HTERT RPE-1 (cell line): ENCODE data around the gene CNGA1.
"Not testable (repeated sequence)": the region's sequence is repeated elsewhere in the genome, so short reads cannot be mapped to it uniquely, and the experiment has no call there.

ENCODE experiments used
- in situ Hi-C: fragments of 300-500 bp; cut with MboI; formaldehyde crosslinking; loops from 4 replicates; pipeline ENCODE4 v1.14.3; 2020; ENCODE audit warnings: low sequenced_read_pairs

Gene CNGA1

DNA sequence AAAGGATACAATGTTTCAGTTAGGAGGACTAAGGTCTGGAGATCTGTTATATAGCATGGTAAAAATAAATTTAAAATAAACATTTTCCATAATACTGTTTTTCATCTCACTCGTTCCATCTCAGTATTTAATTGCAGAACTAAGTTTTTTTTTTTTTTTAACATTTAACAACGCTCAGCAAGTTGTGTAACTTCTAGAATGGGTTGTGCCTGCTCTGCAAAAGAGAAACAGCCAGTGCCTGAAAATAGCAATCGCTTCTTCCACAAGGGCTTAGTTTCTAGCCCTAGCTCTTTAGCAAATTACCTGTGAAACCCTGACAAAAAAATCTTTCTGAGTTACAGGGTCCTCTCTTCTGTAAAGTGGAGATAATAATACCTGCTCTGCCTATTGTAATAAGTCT lies 41.9 kb downstream of the CNGA1 start:
- in situ Hi-C loops = no loop called here

GRCh38 chr4:47972721-47973120 lies 43.8 kb downstream of the CNGA1 start:
- in situ Hi-C loops = no loop called here

DNA sequence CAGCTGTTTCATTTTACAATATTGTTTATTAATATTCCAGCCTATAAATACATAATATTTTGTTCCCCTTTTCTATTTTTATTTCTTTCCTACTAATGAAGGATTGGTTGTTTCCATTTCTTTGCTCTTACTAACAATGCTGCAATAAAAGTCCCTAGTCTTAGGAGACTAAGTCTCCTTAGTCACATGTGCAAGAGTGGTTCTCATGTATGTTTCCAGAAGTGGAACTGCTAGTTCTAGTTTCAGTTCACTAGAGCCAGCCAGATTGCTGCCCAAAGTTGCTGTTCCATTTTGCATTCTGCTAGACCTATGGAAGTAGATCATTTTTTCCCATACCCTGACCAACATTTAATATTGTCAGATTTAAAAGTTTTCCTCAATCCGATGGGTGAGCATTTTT lies 44.3 kb downstream of the CNGA1 start:
- in situ Hi-C loops = no loop called here

DNA sequence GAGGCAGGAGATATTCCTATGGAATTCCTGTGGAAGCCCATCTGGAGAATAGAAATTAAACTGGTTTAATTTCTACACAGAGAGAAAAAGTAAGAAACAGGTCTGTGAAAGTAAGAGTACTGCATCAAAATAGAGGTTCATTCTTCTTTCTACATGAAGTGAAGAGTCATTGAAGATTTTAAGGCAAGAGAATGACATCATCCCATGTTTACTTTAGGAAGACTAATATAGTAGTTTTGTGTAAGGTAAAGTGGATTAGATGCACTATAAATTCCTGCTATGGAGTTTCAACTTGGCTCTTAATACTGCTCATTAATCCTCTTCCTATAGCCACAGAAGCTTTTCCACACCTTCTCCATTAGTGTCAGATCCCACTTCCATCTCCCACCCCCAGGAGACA lies 47.6 kb downstream of the CNGA1 start:
- in situ Hi-C loops = no loop called here

DNA sequence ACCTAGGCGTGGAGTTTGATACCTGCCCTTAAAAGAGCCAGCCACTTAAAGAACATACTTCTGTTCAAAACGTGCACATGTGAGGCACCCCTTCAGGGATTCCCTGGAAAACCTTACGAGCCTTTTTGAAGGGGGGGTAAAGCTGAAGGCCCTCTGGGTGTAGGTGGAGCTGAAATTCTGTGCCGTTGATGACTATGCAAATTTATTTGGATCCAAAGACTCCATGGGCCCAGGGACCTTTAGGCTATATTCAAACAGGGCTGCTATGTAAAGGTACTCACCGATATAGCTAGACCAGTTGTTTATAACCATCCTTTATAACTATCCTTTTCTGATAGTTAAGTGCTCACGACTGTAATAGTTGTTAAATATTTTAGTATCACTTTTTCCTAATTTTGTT lies 61.8 kb downstream of the CNGA1 start:
- in situ Hi-C loops = no loop called here

GRCh38 chr4:47954245-47954644 lies 62.2 kb downstream of the CNGA1 start:
- in situ Hi-C loops = no loop called here

DNA sequence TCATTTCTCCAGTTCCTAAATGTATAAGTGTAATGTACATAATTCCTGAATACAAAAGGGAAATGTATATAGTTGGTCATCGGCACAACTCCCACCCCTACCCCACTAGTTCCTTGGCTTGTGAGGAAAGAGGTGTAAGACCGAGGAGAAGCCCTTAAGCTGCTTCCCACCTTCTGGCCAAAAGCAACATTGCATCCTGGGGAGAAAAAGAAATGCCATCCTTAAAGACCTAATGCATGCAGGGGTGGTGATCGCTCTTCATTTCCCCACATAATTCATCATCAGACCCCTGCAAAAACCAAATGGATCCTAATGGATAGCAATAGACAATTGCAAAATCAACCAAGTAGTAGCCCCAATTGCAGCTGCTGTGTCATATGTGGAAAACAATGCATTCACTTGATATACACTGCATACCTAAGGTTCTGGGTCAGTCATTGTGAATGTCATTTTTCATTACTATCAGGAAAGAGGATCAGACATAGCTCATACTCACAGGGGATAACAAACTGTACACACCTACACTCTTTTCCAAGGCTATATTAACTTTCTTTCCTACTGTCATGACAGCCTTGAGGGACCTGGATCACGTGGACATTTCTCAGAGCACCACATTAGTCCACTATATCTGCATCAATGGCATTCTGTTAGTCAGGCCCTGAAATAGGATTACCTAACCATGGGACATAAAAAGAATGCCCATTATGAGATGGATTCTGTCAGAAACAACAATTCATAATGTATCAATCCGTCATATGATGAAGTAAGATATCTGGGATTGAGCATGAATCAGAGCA lies 70.4 kb downstream of the CNGA1 start:
- in situ Hi-C loops = no loop called here

- in situ Hi-C loops = no loop called here
Observed at GRCh38 chr4:47942081-47942819, 74.2 kb downstream of the CNGA1 start.

GRCh38 chr4:47939456-47939855 lies 77.0 kb downstream of the CNGA1 start:
- in situ Hi-C loops = no loop called here

GRCh38 chr4:47936336-47936735 lies 80.1 kb downstream of the CNGA1 start:
- in situ Hi-C loops = no loop called here

- in situ Hi-C loops = no loop called here
Observed at GRCh38 chr4:47933840-47934239, 82.6 kb downstream of the CNGA1 start.

- in situ Hi-C loops = no loop called here
Observed at GRCh38 chr4:47930971-47931804, 85.3 kb downstream of the CNGA1 start.

- in situ Hi-C loops = no loop called here
Observed at GRCh38 chr4:47929682-47930201, 86.7 kb downstream of the CNGA1 start.

GRCh38 chr4:47926667-47927258 lies 89.7 kb downstream of the CNGA1 start:
- in situ Hi-C loops = no loop called here

GRCh38 chr4:47923261-47923608 lies 93.2 kb downstream of the CNGA1 start:
- in situ Hi-C loops = not testable (repeated sequence)

GRCh38 chr4:47922436-47923260 lies 93.8 kb downstream of the CNGA1 start:
- in situ Hi-C loops = not testable (repeated sequence)

GRCh38 chr4:47917163-47917562 lies 99.3 kb downstream of the CNGA1 start:
- in situ Hi-C loops = not testable (repeated sequence)

DNA sequence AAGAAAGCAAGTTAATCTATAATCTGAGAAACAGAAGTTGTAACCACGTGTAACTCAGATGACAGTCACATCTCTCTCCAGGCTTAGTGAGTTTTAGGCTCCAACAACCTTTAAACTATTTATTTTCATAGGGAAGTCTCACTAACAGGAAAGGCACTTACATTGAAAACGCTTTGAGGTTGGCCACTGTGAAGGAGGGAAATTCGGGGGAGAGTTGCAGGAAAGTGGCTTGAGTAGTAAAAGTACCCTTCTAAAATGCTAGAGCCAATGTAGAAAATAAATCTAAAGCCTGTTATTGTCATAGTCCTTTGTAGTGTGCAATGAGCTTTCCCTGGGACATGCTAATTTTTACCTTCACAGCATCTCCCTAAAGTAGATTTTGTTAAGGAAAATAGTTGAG lies 101.1 kb downstream of the CNGA1 start:
- in situ Hi-C loops = no loop called here

GRCh38 chr4:47914926-47915237 lies 101.6 kb downstream of the CNGA1 start:
- in situ Hi-C loops = no loop called here

DNA sequence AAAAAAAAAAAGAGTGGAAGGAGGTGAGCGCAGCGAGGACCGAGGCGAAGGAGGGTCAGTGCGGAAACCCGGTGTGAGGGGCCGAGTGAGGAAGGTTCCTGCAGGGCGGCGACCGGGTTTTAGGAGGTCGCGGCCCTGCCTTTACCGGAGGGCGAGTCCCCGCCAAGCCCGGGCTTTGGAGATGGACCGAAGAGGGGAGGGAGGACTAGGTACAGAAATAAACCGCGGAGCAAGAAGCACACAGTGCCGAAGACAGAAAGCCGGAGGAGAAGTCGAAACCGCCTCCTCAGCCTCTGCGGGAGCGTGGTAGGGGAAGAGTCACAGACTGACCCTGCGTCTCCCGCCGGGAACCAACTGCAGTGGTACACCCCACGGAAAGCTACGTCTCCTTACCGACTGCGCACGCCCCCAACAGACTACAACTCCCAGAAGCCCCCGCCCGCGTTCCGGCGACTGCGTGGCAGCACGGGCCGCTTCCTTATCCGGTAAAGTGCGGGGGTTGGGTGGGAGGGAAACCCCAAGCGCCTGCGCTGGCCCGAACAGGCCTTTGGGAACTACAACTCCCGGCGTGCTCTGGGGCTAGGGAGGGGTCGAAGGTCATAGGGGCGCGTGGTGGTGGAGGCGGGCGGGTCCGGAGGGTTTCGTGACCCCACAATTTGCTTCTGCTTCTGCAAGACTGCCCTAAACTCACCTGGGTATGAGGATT lies 102.1 kb downstream of the CNGA1 start, which contains the start of gene NFXL1:
TSS of gene NFXL1 (minus strand) at position 364 of the 706 bp plus-strand sequence. CDS start 380 bp downstream, outside the sequence.
- in situ Hi-C loops = no loop called here
